Endothelial cell of umbilical vein (primary cell): ENCODE data around the gene SCIN. TPM values are rescaled to one million over a fixed set of nuclear protein-coding genes. Genes with fewer than 3 reads are reported as not detected.

Experiments used
- BruUV-seq: library from RNA; stranded (reverse); fragments of 400-500 nt; replicated peaks from 2 replicates; lab custom pipeline; 2021; lab: Mats Ljungman, UMichigan
- CTCF ChIA-PET: fragments of 300-600, 350-600 bp; sonication (Branson Sonifier 250); formaldehyde crosslinking; loops from one replicate; lab custom pipeline; 2021; ENCODE audit warnings: antibody characterized with exemption, inconsistent platforms; lab: Charles Lee
- POLR2A ChIA-PET: fragments of 300-600, 350-600 bp; sonication (Branson Sonifier 250); formaldehyde crosslinking; loops from one replicate; lab custom pipeline; 2021; ENCODE audit warnings: antibody characterized with exemption, inconsistent platforms; lab: Charles Lee
- DNase-seq: peaks from one replicate; pipeline ENCODE4 v3.0.0-alpha.2; 2011; ENCODE audit warnings: low read depth, low spot score
- FAIRE-seq: peaks from 2 replicates; lab custom pipeline; 2011; peaks lifted over from hg19 to GRCh38; lab: Jason Lieb, UNC
- H2AFZ ChIP-seq: 2 replicates; pipeline ENCODE4 v1.6.0; 2012; ENCODE audit warnings: low read depth, low read length, control low read depth, inconsistent platforms
- H3K27ac ChIP-seq: 2 replicates; pipeline ENCODE4 v1.5.1; 2011; ENCODE audit warnings: low read depth, mild to moderate bottlenecking, control low read depth, low read length, moderate library complexity; ENCODE audit not compliant: insufficient read depth
- H3K27me3 ChIP-seq, 2 experiments: 2 replicates each; pipeline versions ENCODE4 v1.6.0 to v1.6.1; 2011; ENCODE audit warnings: low read length in 2 of 2, mixed read lengths in 1 of 2; ENCODE audit not compliant: control insufficient read depth in 2 of 2, insufficient read depth in 2 of 2
- H3K36me3 ChIP-seq, 2 experiments: 2 replicates in 1 of 2; 3 replicates in 1 of 2; pipeline ENCODE4 v1.5.1; 2011; ENCODE audit warnings: low read length in 2 of 2, mild to moderate bottlenecking in 1 of 2, moderate library complexity in 1 of 2; ENCODE audit not compliant: control insufficient read depth in 2 of 2, insufficient read depth in 2 of 2; ENCODE audit errors: extremely low read depth in 1 of 2
- H3K4me1 ChIP-seq: 3 replicates; pipeline ENCODE4 v1.5.1; 2011; ENCODE audit warnings: mild to moderate bottlenecking, low read length; ENCODE audit not compliant: control insufficient read depth, insufficient read depth; ENCODE audit errors: extremely low read depth
- H3K4me2 ChIP-seq: 2 replicates; pipeline ENCODE4 v1.6.1; 2011; ENCODE audit warnings: low read length, control low read depth, mixed read lengths; ENCODE audit not compliant: insufficient read depth
- H3K4me3 ChIP-seq, 3 experiments: fragments of 200-600 bp in 1 of 3; sonication (generic), shearing (Covaris generic) in 1 of 3; replicated peaks in 1 of 3; 2 replicates each; pipeline ENCODE4 v1.5.1; 2011 to 2016; ENCODE audit warnings: control low read depth in 3 of 3, low read length in 3 of 3, mild to moderate bottlenecking in 2 of 3, inconsistent platforms in 1 of 3, low read depth in 1 of 3, moderate library complexity in 1 of 3; ENCODE audit not compliant: insufficient read depth in 1 of 3
- H3K79me2 ChIP-seq: 2 replicates; pipeline ENCODE4 v1.6.0; 2012; ENCODE audit warnings: low read length, inconsistent platforms; ENCODE audit not compliant: control insufficient read depth, insufficient read depth
- H3K9ac ChIP-seq: replicated peaks from 2 replicates; pipeline ENCODE3; 2011; ENCODE audit warnings: low read length, control low read depth; ENCODE audit not compliant: insufficient read depth; ENCODE audit errors: extremely low read depth
- H3K9me1 ChIP-seq: replicated peaks from 3 replicates; pipeline ENCODE4 v1.6.0; 2011; ENCODE audit warnings: mild to moderate bottlenecking, low read length; ENCODE audit not compliant: control insufficient read depth, insufficient read depth; ENCODE audit errors: extremely low read depth
- H3K9me3 ChIP-seq: replicated peaks from 2 replicates; pipeline ENCODE4 v1.5.1; 2012; ENCODE audit warnings: low read length, inconsistent platforms; ENCODE audit not compliant: control insufficient read depth, insufficient read depth
- H4K20me1 ChIP-seq: replicated peaks from 2 replicates; pipeline ENCODE3; 2011; ENCODE audit warnings: mild to moderate bottlenecking, low read length; ENCODE audit not compliant: control insufficient read depth, insufficient read depth; ENCODE audit errors: extremely low read depth
- CTCF ChIP-seq, 2 donors: IDR thresholded peaks; 1 replicate in 1 of 2; 2 replicates in 1 of 2; pipeline ENCODE4 v1.5.1; 2011; ENCODE audit warnings: low read length in 2 of 2, mild to moderate bottlenecking in 2 of 2, moderate library complexity in 2 of 2, control low read depth in 1 of 2, inconsistent platforms in 1 of 2, low read depth in 1 of 2; ENCODE audit not compliant: insufficient read depth in 1 of 2; ENCODE audit errors: extremely low read depth in 1 of 2
- EZH2 ChIP-seq: IDR thresholded peaks from 2 replicates; pipeline ENCODE4 v1.6.1; 2012; ENCODE audit warnings: borderline replicate concordance, low read depth, mild to moderate bottlenecking, moderate library complexity, low read length, inconsistent platforms; ENCODE audit not compliant: severe bottlenecking
- FOS ChIP-seq: IDR thresholded peaks from 2 replicates; pipeline ENCODE4 v1.6.1; 2011; ENCODE audit warnings: mild to moderate bottlenecking, low read length, moderate library complexity, borderline replicate concordance; ENCODE audit not compliant: insufficient read depth
- GATA2 ChIP-seq: IDR thresholded peaks from 2 replicates; pipeline ENCODE4 v1.7.0; 2011; ENCODE audit warnings: low read depth, mild to moderate bottlenecking, moderate library complexity, mixed read lengths, low read length; ENCODE audit not compliant: insufficient read length, insufficient read depth
- JUN ChIP-seq: IDR thresholded peaks from 2 replicates; pipeline ENCODE4 v1.6.1; 2011; ENCODE audit warnings: borderline replicate concordance, low read depth; ENCODE audit not compliant: insufficient read length, insufficient read depth
- MAX ChIP-seq: IDR thresholded peaks from 2 replicates; pipeline ENCODE4 v1.6.1; 2011; ENCODE audit not compliant: insufficient read depth, insufficient read length
- MYC ChIP-seq: IDR thresholded peaks from one replicate; pipeline ENCODE4 v1.6.1; 2011; ENCODE audit warnings: mild to moderate bottlenecking, low read depth, low read length
- POLR2A ChIP-seq: IDR thresholded peaks from 2 replicates; pipeline ENCODE4 v1.6.1; 2012; ENCODE audit warnings: low read depth, mild to moderate bottlenecking, control low read depth, low read length
- POLR2AphosphoS5 ChIP-seq: IDR thresholded peaks from 2 replicates; pipeline ENCODE4 v1.6.1; 2012; ENCODE audit warnings: low read depth, mild to moderate bottlenecking, control low read depth, low read length, moderate library complexity; ENCODE audit not compliant: insufficient read depth
- dilution Hi-C: fragments of 300-500 bp; cut with MboI; formaldehyde crosslinking; loops from one replicate; pipeline ENCODE4 v1.15.0; 2019; ENCODE audit warnings: low sequenced_read_pairs; ENCODE audit not compliant: extremely low pct_ligation_motif_present
- intact Hi-C: fragments of 100-400 bp; cut with micrococcal nuclease; formaldehyde crosslinking; loops from one replicate; pipeline ENCODE4 v1.10.0; 2022
- polyA plus RNA-seq, 4 experiments: library from polyadenylated mRNA; depleted of rRNA in 3 of 4; stranded (reverse) in 3 of 4; unstranded in 1 of 4; fragments of >200 nt; gene quantifications; 2 replicates each; pipeline versions ENCODE4 v1.2.1 to v1.2.3, GENCODE V29; 2011 to 2012; ENCODE audit warnings: missing spikeins in 1 of 4
- total RNA-seq: library from RNA; stranded (reverse); gene quantifications from 2 replicates; pipeline ENCODE4 v1.2.3, GENCODE V29; 2021

SCIN gene
- total and polyA plus RNA-seq, 2 donors (not counting 3 experiments of a cell fraction or from before 2014, with no cell fraction given) = 0.07 to 0.69 TPM

DNA sequence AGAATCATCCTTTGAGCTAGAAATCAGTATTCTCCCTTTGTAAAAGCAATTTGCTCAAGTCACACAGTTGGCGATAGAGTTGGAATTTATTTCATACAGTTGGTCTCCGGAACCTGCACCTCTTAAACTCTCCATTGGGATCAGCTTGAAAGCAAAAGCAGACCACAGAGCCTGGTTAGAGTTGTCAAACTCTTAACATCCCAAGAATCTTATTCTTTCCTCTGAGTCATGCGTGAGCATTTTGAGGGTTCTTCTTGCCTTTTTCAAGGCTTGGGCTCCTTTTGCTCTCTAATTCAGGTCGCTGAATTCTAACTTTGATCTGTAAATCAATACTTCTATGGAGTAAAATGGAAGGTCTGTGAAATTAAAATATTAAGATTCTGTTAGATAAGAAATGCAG is 19.6 kb upstream of the SCIN start:
- ChIA-PET CTCF (interaction anchor here (0.6 to 1.6 kb wide), 4 partner anchors 26 to 72 kb away, joined by 3 to 4 read pairs (median 4); no protein-coding TSS in a partner anchor), POLR2A (no interaction called here)
- Histone ChIP-seq H2AFZ (no peak overlapping the region), H3K79me2 (no peaks in the 10 kb centered on the region), H3K4me3 (no peak overlapping the region), H3K4me2 (no peak overlapping the region), H3K27me3 (no peaks in the 10 kb centered on the region), H3K9ac (no peak overlapping the region), H3K9me3 (no peaks in the 10 kb centered on the region), H4K20me1 (no peaks in the 10 kb centered on the region), H3K27ac (no peak overlapping the region), H3K36me3 (no peaks in the 10 kb centered on the region), H3K4me1 (no peaks in the 10 kb centered on the region), H3K9me1 (no peaks in the 10 kb centered on the region)
- DNase-seq (no peak), FAIRE-seq (no peak)
- no peak for TF ChIP-seq POLR2AphosphoS5
- no peak for TF ChIP-seq EZH2
- TF ChIP-seq MYC = no peak
- BruUV-seq = no TSS peak
- dilution Hi-C loops = no loop called here
- intact Hi-C loops = no loop called here

DNA sequence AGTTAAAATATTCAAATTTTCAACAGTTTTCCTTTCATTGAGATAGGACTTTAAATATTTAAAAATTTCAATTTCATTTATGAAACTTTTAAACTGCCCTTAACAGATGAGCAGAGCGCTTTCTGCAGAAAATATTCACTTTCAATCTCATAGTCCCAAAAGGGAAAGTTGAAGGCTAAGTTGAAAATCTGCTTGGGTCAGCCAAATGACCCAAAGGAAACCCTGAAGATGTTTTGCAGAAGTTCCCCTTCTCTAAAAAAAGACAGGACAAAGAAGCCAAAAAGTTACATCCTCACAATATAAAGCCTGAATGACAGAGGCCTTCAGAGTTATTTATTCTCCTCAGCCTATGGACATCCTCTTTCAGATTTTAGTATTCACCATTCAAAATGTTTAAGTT is 17.6 kb upstream of the SCIN start:
- FAIRE-seq = no peak
- ChIA-PET CTCF (no interaction called here), POLR2A (no interaction called here)
- dilution Hi-C loops (no loop called here), intact Hi-C loops (no loop called here)
- BruUV-seq = no TSS peak
- H2AFZ ChIP-seq = no peak overlapping the region
- TF ChIP-seq POLR2AphosphoS5 (no peak), EZH2 (no peak), MAX (no peak), MYC (no peak), GATA2 (no peak), CTCF (IDR thresholded peaks at IDR 0.05; ENCODE audit: extremely low read depth in 1 of 2, insufficient read depth in 1 of 2, low read depth in 1 of 2, low read length in 2 of 2) (no peak), JUN (no peak), POLR2A (no peak), FOS (no peak)
- H3K79me2 ChIP-seq = no peaks in the 10 kb centered on the region
- H3K4me2 ChIP-seq = no peak overlapping the region
- no peaks in the 10 kb centered on the region for H3K9me3 ChIP-seq
- no peaks in the 10 kb centered on the region for H3K9me1 ChIP-seq
- H3K36me3 ChIP-seq = no peaks in the 10 kb centered on the region
- H3K4me1 ChIP-seq = no peaks in the 10 kb centered on the region
- no peak overlapping the region for H3K27ac ChIP-seq
- H3K4me3 ChIP-seq = no peak overlapping the region
- no peak for DNase-seq
- no peak overlapping the region for H3K9ac ChIP-seq
- H4K20me1 ChIP-seq = no peaks in the 10 kb centered on the region
- H3K27me3 ChIP-seq = no peaks in the 10 kb centered on the region
